Activated T-helper 2 cell treated with anti-CD3 and anti-CD28 coated beads, Interferon-gamma antibody, Interleukin-2, Interleukin-4, amounts not matched to agents 10 μg/mL and 5 μg/mL and 100 μg/mL, durations not matched to agents 14 hours and 24 hours and 36 hours (primary cell): Measurements from ENCODE around the gene NOB1. TPM values are rescaled to one million over a fixed set of nuclear protein-coding genes. Genes with fewer than 3 reads are reported as not detected.
"Not testable (repeated sequence)": the region's sequence is repeated elsewhere in the genome, so short reads cannot be mapped to it uniquely, and the experiment has no call there.

ENCODE experiments used
- DNase-seq: peaks from one replicate; pipeline ENCODE4 v3.0.0; 2021; ENCODE audit warnings: low spot score
- H3K27ac Mint-ChIP-seq: one replicate; pipeline ENCODE4 v1.8.0; 2021; ENCODE audit warnings: mixed read lengths
- H3K27me3 Mint-ChIP-seq: one replicate; pipeline ENCODE4 v1.8.0; 2021; ENCODE audit warnings: low read depth, mixed read lengths
- H3K36me3 Mint-ChIP-seq: one replicate; pipeline ENCODE4 v1.8.0; 2021; ENCODE audit warnings: low read depth, mixed read lengths
- H3K4me1 Mint-ChIP-seq: one replicate; pipeline ENCODE4 v1.8.0; 2021; ENCODE audit warnings: low read depth, mixed read lengths
- H3K4me3 Mint-ChIP-seq: one replicate; pipeline ENCODE4 v1.8.0; 2021; ENCODE audit warnings: low read depth, mild to moderate bottlenecking, moderate library complexity, mixed read lengths
- H3K9me3 Mint-ChIP-seq: one replicate; pipeline ENCODE4 v1.8.0; 2021; ENCODE audit warnings: mixed read lengths
- intact Hi-C: fragments of 100-400 bp; cut with micrococcal nuclease; formaldehyde crosslinking; loops from one replicate; pipeline ENCODE4 v1.15.1; 2023
- total RNA-seq: library from RNA; stranded (reverse); gene quantifications from 2 replicates; pipeline ENCODE4 v1.2.3, GENCODE V29; 2022

The NOB1 gene
- total RNA-seq, 1 donor from 2014 or later = 106 TPM

DNA sequence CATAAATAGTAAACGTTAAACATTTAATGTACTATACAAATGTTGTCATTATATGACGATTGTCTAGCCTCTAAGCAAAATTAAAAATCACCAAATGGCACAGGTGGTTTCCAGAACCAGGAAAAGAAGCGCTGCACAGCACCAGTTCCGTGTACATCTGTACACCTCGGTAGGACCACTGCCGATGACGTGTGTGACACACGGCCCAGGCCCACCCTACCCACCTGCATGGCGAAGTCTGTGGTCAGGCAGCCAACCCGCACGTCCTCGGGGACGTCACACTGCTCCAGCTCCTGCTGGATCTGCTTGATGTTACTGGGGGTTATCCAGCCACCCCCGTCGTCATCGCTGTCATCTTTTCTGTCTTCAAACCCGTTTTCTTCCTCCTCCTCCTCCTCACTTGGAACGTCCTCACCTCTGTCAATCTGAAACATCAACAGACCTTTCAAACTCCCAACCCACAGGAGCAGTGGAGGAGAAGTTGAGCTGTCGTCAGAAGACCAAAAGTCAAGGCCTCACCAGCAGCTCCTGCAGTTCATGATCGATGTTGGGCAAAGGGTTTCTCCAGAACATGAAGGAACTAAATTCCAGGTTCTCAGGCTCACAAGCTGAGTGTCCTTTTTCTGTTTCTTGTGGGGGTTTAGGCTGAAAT lies 5.9 kb downstream of the NOB1 start:
- H3K27ac Mint-ChIP-seq = no peak overlapping the region
- no peaks in the 10 kb centered on the region for H3K9me3 Mint-ChIP-seq
- no peak overlapping the region for H3K4me3 Mint-ChIP-seq

DNA sequence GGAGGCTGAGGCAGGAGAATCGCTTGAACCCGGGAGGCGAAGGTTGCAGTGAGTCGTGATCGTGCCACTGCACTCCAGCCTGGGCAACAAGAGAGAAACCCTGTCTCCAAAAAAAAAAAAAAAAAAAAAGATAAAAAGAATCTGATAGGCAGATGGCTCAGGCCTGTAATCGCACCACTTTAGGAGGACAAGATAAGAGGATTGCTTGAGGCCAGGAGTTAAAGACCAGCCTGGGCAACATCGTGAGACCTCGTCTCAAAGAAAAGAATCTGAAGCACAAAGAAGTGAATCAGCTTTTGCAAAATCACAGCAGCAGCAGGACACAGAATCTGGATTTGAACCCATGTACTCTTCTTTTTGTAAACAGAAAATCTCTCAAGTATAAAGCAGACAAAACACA lies 7.6 kb downstream of the NOB1 start:
- Mint-ChIP-seq H3K36me3 (peaks cover 92% of the 10 kb centered on the region), H3K27me3 (no peaks in the 10 kb centered on the region), H3K9me3 (no peaks in the 10 kb centered on the region), H3K4me1 (peaks cover 6% of the 10 kb centered on the region), H3K4me3 (no peak overlapping the region), H3K27ac (no peak overlapping the region)
- intact Hi-C loops = no loop called here
- DNase-seq = no peak

More for the DNA sequence above, 5.9 kb downstream of the NOB1 start:
- peaks cover 16% of the 10 kb centered on the region for H3K4me1 Mint-ChIP-seq
- intact Hi-C loops = no loop called here
- H3K36me3 Mint-ChIP-seq = peaks cover 90% of the 10 kb centered on the region
- H3K27me3 Mint-ChIP-seq = no peaks in the 10 kb centered on the region
- no peak for DNase-seq

DNA sequence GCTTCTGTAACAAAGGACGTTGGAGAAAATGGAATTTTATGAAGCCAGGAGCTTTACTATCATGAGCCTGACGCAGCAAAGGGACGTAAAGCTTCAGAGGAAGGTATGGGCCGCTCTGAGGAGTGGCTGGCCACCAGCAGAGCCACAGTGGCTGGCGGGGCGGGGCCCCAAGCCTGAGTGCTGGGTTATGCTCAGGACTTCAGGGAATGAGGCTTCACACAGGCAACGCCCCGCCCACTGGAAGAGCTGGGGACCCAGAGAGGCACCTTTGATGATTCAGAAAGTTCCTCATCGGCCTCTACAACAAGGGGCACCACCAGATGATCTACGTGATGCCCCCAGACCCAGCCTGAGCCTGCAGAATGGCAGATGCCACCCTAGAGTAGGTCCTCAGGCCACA lies 8.8 kb downstream of the NOB1 start:
- Mint-ChIP-seq H3K4me1 (peaks cover 2% of the 10 kb centered on the region), H3K27ac (no peak overlapping the region), H3K36me3 (peaks cover 92% of the 10 kb centered on the region), H3K9me3 (no peaks in the 10 kb centered on the region), H3K4me3 (no peak overlapping the region), H3K27me3 (no peaks in the 10 kb centered on the region)
- intact Hi-C loops = no loop called here
- no peak for DNase-seq

DNA sequence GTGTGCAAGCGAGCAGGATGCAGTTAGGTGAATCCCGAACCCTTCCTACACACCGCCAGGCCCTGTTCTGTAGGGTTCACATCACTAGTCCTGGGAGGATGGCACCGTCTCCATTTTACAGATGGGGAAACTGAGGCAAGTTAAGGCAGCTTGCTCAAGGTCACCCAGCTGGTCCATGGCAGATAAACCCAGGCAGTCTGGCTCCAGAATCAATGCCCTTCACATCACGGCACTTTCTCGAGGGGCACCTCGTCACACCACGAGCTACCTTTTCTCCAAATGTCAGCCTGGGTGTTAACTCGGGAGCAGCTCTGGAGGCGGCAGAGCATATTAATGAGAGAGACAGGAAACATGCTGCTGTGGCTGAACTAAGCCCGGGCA lies 9.5 kb downstream of the NOB1 start:
- H3K36me3 Mint-ChIP-seq = peaks cover 89% of the 10 kb centered on the region
- no peak overlapping the region for H3K27ac Mint-ChIP-seq
- no peak overlapping the region for H3K4me3 Mint-ChIP-seq
- H3K4me1 Mint-ChIP-seq = peaks cover 2% of the 10 kb centered on the region
- H3K27me3 Mint-ChIP-seq = no peaks in the 10 kb centered on the region
- intact Hi-C loops = no loop called here
- DNase-seq = no peak
- H3K9me3 Mint-ChIP-seq = no peaks in the 10 kb centered on the region

DNA sequence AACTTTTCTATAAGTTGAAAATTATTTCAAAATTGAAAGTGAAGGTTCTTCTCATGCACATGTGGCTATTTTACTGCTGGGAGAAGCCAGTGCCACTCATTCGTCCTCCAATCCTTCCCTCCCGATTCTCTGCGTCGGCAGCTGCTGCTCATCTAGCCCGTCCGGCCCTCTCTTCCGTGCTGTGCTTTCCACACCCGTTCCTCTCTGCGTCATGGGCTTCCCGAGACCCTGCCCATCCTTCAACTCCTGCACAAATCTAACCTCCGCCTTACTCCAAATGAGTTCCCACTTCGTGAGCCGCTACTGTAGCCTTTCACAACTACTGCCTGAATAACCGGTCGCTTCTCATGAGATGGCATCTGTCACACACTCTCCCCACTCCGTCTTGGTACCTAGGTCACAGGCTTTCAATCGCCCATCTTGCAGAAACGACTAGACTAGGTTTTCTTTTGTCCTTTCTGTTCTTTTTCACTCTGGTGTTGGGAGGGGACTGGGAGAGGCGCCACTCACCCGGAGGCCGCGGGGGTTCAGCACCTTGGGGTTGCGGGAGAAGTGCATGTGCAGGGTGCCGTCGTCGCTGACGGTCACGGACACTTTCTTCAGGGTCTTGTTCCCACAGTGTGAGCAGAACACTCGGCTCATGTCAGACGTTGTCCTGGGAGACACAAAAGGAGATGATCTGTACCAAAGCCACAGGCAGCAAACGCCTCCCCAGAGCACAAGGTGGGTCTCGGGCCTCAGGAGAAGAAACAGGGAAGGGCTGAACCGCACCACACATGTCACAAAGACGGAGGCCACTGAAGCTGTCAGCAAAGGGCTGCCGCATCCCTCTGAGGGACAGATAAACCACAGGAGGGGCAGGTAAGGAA lies 10.1 kb downstream of the NOB1 start:
- DNase-seq = no peak
- H3K36me3 Mint-ChIP-seq = peaks cover 90% of the 10 kb centered on the region
- no peaks in the 10 kb centered on the region for H3K27me3 Mint-ChIP-seq
- intact Hi-C loops = no loop called here
- no peak overlapping the region for H3K27ac Mint-ChIP-seq
- no peak overlapping the region for H3K4me3 Mint-ChIP-seq
- H3K4me1 Mint-ChIP-seq = peaks cover 2% of the 10 kb centered on the region
- no peaks in the 10 kb centered on the region for H3K9me3 Mint-ChIP-seq

DNA sequence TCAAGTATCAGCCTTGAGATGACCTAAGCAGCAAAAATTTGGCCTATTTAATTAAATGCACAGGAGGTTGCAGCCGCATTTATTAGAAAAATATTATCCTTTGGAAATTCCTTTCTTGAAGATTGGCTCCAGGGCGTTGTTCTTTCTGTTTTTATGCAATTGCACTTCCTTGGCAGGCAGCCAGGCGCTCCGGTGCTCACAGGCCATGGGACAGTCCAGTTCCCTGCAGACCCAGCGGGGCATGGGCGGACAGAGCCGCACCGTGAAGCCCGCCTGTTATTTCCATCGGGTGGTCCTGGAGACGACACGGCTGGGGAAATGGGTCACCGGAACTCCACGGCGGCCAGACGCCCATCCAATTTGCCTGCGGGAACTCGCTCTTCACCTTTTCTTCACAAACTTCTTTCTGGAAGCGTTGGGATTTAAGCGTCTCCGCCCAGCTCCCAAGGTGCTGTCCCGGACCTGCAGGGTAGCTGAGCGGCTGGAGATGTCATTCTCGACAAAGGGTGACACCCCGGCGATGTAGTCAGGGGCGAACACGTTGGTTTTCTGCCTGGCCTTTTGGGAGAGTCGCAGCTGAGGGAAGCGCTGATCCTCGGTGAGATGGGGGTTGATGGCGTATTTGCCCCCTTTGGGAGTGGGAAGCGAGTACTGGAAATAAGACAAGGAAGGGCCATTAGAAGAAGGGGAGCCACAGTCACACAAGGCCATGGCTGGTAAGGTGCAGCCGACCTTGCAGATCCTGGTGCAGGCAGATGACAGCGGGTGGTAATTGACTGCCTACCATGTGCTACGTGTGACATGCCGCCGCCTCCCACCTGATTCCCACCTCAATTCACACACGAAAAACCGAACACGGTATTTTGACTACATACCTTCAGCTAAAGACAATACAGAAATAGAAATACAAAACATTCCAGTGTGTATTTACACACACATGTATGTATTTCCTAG lies 12.5 kb downstream of the NOB1 start:
- no peak for DNase-seq
- Mint-ChIP-seq H3K27me3 (no peaks in the 10 kb centered on the region), H3K36me3 (peaks cover 70% of the 10 kb centered on the region), H3K27ac (no peak overlapping the region), H3K4me3 (no peak overlapping the region), H3K9me3 (no peaks in the 10 kb centered on the region), H3K4me1 (no peaks in the 10 kb centered on the region)
- intact Hi-C loops = no loop called here

DNA sequence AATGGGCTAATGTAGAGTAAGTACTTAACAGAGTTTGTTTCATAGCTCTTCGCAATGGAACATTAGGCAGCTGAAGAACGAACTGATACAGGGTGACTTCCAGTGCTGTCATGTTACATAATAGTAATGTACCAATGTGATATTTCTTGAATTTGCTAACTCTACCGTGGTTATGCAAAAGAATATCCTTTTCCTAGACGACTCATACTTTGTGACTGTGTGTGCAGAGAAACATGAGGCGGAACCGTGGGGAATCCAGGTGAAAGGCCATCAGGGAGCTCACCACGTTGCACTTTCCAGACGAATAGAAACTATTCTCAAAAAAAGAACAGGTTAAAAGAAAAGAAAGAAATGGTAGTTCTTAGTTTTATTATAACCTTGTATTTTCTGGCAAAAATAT lies 13.2 kb downstream of the NOB1 start:
- no peaks in the 10 kb centered on the region for H3K4me1 Mint-ChIP-seq
- H3K36me3 Mint-ChIP-seq = peaks cover 66% of the 10 kb centered on the region
- intact Hi-C loops = no loop called here
- H3K27ac Mint-ChIP-seq = no peak overlapping the region
- no peak overlapping the region for H3K4me3 Mint-ChIP-seq
- no peaks in the 10 kb centered on the region for H3K9me3 Mint-ChIP-seq
- no peaks in the 10 kb centered on the region for H3K27me3 Mint-ChIP-seq
- DNase-seq = no peak

DNA sequence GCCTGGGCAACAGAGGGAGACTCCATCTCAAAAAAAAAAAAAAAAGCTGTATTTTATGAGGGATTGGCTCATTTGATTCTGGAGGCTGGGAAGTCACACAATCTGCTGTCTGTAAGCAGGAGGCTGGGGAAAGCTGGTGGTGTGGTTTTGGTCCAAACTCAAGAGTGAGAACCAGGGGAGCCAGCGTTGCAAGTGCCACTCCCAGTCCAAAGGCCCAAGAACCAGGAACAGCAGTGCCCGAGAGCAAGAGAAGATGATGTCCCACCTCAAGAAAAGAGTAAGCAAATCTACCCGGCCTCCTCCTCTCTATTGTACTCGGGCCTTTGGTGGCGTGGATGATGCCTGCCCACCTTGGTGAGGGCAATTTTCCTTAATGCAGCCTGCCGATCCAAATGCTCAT lies 22.6 kb downstream of the NOB1 start:
- H3K27ac Mint-ChIP-seq = no peak overlapping the region
- H3K4me1 Mint-ChIP-seq = peaks cover 9% of the 10 kb centered on the region
- H3K36me3 Mint-ChIP-seq = no peaks in the 10 kb centered on the region
- intact Hi-C loops = no loop called here
- no peaks in the 10 kb centered on the region for H3K27me3 Mint-ChIP-seq
- no peak for DNase-seq
- no peak overlapping the region for H3K4me3 Mint-ChIP-seq
- no peaks in the 10 kb centered on the region for H3K9me3 Mint-ChIP-seq

DNA sequence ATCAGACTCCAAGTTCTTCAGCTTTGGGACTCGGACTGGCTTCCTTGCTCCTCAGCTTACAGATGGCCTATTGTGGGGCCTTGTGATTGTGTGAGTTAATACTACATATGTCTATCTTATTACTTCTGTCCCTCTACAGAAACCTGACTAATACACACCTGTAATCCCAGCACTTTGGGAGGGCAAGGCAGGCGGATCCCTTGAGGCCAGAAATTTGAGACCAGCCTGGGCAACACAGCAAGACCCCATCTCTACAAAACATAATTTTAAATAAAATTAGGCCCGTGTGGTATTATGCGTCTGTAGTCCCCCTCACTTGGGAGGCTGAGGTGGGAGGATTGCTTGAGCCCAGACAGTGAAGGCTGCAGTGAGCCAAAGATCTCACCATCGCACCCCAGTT lies 23.4 kb downstream of the NOB1 start:
- H3K27me3 Mint-ChIP-seq, intact Hi-C loops: not testable (repeated sequence)

DNA sequence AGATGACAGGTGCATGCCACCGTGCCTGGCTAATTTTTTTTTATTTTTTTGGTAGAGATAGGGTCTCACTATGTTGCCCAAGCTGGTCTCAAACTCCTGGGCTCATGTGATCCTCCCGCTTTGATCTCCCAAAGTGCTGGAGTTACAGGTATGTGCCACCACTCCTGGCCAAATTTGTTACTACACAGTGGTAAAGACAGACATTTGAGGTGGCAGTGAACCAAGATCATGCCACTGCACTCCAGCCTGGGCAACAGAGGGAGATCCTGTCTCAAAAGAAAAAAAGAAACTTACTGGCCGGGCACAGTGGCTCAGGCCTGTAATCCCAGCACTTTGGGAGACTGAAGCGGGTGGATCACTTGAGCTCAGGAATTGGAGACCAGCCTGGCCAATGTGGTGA lies 25.7 kb downstream of the NOB1 start:
- H3K9me3 Mint-ChIP-seq, intact Hi-C loops, H3K4me3 Mint-ChIP-seq, H3K27me3 Mint-ChIP-seq, DNase-seq, H3K36me3 Mint-ChIP-seq, H3K27ac Mint-ChIP-seq: not testable (repeated sequence)
- peaks cover 27% of the 10 kb centered on the region for H3K4me1 Mint-ChIP-seq

More for the DNA sequence above, 23.4 kb downstream of the NOB1 start:
- H3K27ac Mint-ChIP-seq, DNase-seq, H3K4me3 Mint-ChIP-seq, H3K9me3 Mint-ChIP-seq, H3K36me3 Mint-ChIP-seq: not testable (repeated sequence)
- peaks cover 17% of the 10 kb centered on the region for H3K4me1 Mint-ChIP-seq

DNA sequence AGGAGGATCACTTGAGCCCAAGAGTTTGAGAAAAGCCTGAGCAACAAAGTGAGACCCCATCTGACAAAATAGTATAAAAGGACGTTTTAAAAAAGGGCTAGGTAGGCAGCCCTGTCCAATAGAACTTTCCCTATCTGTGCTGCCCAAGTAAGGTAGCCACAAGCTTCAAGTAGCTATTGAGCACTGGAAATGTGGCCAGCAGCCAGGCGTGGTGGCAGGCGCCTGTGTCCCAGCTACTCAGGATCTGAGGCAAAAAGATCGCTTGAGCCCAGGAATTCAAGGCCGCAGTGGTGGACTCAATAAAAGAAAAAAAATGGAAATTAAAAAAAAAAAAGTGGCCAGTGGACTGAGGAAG lies 26.8 kb downstream of the NOB1 start:
- no peak overlapping the region for H3K27ac Mint-ChIP-seq
- intact Hi-C loops = no loop called here

DNA sequence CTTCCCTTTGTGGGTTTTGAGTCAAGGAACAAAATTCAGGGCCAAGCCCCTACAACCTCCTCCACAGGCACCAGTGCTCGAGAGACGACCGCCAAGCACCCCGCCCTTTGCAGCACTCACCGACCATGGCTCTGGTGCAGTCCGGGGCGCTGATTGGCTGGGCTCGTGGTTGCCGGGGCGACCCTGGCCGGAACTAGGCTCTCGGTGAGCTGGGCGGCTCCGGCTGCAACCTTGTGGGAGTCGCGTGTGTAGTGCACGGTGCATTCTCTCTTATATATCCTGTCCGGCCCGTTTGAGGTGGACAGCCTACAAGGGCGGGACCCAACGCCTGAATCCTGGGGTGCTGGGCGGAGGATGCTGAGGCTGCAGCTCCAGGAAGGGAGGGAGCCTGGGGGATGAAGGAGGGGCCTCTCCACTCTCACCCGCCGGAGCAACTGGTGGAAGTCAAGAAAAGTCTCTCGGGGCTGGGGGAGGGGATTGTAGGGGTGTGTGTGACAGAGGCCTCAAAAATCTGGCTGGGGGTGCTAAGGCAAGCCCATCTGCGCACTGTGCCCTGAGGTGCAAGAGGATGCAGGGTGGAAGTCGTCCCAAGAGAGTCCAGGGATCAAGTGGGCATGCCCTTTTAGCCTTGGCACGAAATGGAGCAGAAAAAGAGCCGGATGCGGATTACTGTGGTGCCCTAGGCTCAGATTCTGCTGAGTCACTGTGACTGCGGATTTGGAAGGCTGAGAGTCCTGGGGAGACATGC lies 28.2 kb downstream of the NOB1 start, which contains the start of gene NQO1:
Gene NQO1 (minus strand): TSS at position 248 of the 748 bp plus-strand sequence. CDS start 121 bp downstream, at position 127.
- H3K36me3 Mint-ChIP-seq = no peaks in the 10 kb centered on the region
- intact Hi-C loops = loop anchor here (1.0 kb wide), 1 partner anchor 28 kb away; the partner anchor contains the start of gene NOB1
- no peaks in the 10 kb centered on the region for H3K9me3 Mint-ChIP-seq
- peak; percentile 90 for DNase-seq
- peak within 1 kb of the TSS; percentile 91 for H3K4me3 Mint-ChIP-seq
- peak within 1 kb of the TSS; percentile 94 for H3K27ac Mint-ChIP-seq
- peaks cover 29% of the 10 kb centered on the region for H3K4me1 Mint-ChIP-seq
- H3K27me3 Mint-ChIP-seq = no peaks in the 10 kb centered on the region

More for the DNA sequence above, 26.8 kb downstream of the NOB1 start:
- no peak for DNase-seq
- H3K9me3 Mint-ChIP-seq = no peaks in the 10 kb centered on the region
- peak overlapping the region; percentile 91 for H3K4me3 Mint-ChIP-seq
- H3K27me3 Mint-ChIP-seq = no peaks in the 10 kb centered on the region
- peaks cover 29% of the 10 kb centered on the region for H3K4me1 Mint-ChIP-seq
- no peaks in the 10 kb centered on the region for H3K36me3 Mint-ChIP-seq
